Vagina (tissue), 2 donors: ENCODE data around the gene TGFBR3.

Source experiments
- POLR2A ChIP-seq, 2 donors: fragments of 450-650 bp; IDR thresholded peaks; one replicate each; pipeline ENCODE4 v1.6.1; 2017; ENCODE audit warnings: antibody characterized with exemption in 2 of 2, mild to moderate bottlenecking in 2 of 2, moderate library complexity in 2 of 2
- POLR2AphosphoS5 ChIP-seq, 2 donors: sonication (generic); formaldehyde crosslinking; IDR thresholded peaks; one replicate each; pipeline ENCODE4 v1.9.0; 2017; ENCODE audit warnings: antibody characterized with exemption in 2 of 2, mild to moderate bottlenecking in 2 of 2, low read depth in 1 of 2; ENCODE audit not compliant: insufficient read depth in 1 of 2
- TF ChIP-seq, protein P1 (sequence below), 3 experiments: fragments of 450-650 bp in 2 of 3; fragments of 200-600 bp in 1 of 3; sonication (generic) in 1 of 3; IDR thresholded peaks; one replicate each; pipeline ENCODE4 v1.5.1; 2017 to 2019; ENCODE audit warnings: antibody characterized with exemption in 3 of 3, mild to moderate bottlenecking in 2 of 3, moderate library complexity in 2 of 3

DNA sequence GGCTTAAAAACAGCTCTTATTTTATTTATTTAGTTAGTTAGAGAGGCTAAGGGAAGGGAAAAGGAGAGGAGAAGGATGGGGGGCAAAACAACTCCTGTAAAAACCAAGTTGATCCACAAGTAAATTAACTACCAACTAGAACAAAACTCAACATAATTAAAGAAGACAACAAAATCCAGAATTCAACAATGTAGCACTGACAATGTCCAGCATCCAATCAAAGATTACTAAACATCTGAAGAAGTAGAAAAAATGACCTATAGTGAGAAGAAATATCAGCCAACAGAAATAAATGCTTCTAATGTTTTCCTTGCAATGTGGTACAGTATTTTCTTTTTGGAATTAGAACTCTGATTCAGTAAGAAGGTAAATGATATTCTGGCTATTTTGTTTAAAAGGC is 225.2 kb downstream of the TGFBR3 start:
- TF ChIP-seq POLR2A (IDR thresholded peaks at IDR 0.05) = no peak
- TF ChIP-seq, protein P1, sequence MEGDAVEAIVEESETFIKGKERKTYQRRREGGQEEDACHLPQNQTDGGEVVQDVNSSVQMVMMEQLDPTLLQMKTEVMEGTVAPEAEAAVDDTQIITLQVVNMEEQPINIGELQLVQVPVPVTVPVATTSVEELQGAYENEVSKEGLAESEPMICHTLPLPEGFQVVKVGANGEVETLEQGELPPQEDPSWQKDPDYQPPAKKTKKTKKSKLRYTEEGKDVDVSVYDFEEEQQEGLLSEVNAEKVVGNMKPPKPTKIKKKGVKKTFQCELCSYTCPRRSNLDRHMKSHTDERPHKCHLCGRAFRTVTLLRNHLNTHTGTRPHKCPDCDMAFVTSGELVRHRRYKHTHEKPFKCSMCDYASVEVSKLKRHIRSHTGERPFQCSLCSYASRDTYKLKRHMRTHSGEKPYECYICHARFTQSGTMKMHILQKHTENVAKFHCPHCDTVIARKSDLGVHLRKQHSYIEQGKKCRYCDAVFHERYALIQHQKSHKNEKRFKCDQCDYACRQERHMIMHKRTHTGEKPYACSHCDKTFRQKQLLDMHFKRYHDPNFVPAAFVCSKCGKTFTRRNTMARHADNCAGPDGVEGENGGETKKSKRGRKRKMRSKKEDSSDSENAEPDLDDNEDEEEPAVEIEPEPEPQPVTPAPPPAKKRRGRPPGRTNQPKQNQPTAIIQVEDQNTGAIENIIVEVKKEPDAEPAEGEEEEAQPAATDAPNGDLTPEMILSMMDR (IDR thresholded peaks at IDR 0.05) = no peak
- no peak for TF ChIP-seq POLR2AphosphoS5 (IDR thresholded peaks at IDR 0.05; ENCODE audit: insufficient read depth in 1 of 2, low read depth in 1 of 2)
